Tibial nerve (tissue), 3 donors: Measurements from ENCODE around the gene TOP3A.

Experiments used
- POLR2A ChIP-seq, 2 donors: fragments of 450-650 bp; IDR thresholded peaks; one replicate each; pipeline ENCODE4 v1.6.1; 2017; ENCODE audit warnings: antibody characterized with exemption in 2 of 2, mild to moderate bottlenecking in 2 of 2, moderate library complexity in 2 of 2
- TF ChIP-seq, protein P1 (sequence below), 5 experiments: fragments of 200-600 bp in 3 of 5; fragments of 450-650 bp in 2 of 5; sonication (generic) in 3 of 5; IDR thresholded peaks; one replicate each; pipeline ENCODE4 v1.5.1; 2016 to 2019; ENCODE audit warnings: antibody characterized with exemption in 5 of 5, mild to moderate bottlenecking in 3 of 5, moderate library complexity in 2 of 5

DNA sequence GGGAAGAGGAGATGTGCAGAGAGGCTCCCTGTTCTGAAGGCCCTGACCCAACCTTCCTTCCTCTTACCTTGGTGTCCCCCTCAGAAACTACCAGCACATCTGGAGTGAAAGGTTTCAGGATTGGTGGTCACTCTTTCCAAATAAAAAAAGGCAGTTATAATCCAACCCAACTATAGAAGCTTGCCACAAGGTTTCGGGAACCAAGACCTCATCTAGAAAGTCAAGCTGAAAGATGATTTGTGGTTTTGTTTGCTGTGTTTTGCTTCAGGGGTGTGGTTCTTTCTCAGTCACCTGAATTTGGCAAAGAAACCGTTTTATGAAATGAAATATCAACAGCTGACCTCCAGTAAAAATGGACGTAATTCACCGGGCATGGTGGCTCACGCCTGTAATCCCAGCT lies 29.2 kb upstream of the TOP3A start:
- TF ChIP-seq, protein P1, sequence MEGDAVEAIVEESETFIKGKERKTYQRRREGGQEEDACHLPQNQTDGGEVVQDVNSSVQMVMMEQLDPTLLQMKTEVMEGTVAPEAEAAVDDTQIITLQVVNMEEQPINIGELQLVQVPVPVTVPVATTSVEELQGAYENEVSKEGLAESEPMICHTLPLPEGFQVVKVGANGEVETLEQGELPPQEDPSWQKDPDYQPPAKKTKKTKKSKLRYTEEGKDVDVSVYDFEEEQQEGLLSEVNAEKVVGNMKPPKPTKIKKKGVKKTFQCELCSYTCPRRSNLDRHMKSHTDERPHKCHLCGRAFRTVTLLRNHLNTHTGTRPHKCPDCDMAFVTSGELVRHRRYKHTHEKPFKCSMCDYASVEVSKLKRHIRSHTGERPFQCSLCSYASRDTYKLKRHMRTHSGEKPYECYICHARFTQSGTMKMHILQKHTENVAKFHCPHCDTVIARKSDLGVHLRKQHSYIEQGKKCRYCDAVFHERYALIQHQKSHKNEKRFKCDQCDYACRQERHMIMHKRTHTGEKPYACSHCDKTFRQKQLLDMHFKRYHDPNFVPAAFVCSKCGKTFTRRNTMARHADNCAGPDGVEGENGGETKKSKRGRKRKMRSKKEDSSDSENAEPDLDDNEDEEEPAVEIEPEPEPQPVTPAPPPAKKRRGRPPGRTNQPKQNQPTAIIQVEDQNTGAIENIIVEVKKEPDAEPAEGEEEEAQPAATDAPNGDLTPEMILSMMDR (IDR thresholded peaks at IDR 0.05) = no peak
- no peak for TF ChIP-seq POLR2A (IDR thresholded peaks at IDR 0.05)
